SH-SY5Y (cell line): Measurements from ENCODE around the gene ARVCF.

Experiments
- GATA2 ChIP-seq: IDR thresholded peaks from 2 replicates; pipeline ENCODE4 v1.6.1; 2011; ENCODE audit warnings: mild to moderate bottlenecking, low read depth, low read length
- GATA3 ChIP-seq: IDR thresholded peaks from 2 replicates; pipeline ENCODE4 v1.6.1; 2011; ENCODE audit warnings: low read depth, mild to moderate bottlenecking, low read length, moderate library complexity

DNA sequence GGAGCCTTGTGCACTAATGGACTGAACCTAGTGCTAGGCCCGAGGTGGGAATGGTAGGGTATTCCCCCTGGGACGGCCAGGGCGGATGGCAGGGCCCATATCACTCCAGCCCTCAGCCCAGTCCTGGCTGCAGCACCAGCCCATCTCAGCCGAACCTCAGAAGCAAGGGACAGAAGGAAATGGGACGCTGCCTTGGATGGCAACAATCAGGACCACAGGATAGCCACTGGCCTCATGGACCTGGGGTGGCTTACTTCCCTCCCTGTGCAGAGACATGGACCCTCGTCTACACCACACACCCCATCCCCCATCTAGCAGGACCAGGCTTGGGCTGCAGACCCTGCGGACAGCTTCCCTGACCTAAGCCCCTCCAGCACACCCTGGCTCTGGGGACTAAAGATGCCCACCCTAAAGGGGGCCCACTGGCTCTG is 24.1 kb downstream of the ARVCF start:
- TF ChIP-seq GATA3 (no peak), GATA2 (no peak)
